Endothelial cell (in vitro differentiated cells): ENCODE results near the gene UBE2I. TPM values are rescaled to one million over a fixed set of nuclear protein-coding genes. Genes with fewer than 3 reads are reported as not detected.

Source experiments
- DNase-seq: peaks from one replicate; pipeline ENCODE4 v3.0.0; 2021; ENCODE audit warnings: low spot score
- H3K27ac Mint-ChIP-seq: one replicate; pipeline ENCODE4 v1.8.0; 2021; ENCODE audit warnings: mixed read lengths, inconsistent platforms; ENCODE audit not compliant: unreplicated experiment
- H3K27me3 Mint-ChIP-seq: one replicate; pipeline ENCODE4 v1.8.0; 2021; ENCODE audit warnings: mild to moderate bottlenecking, moderate library complexity, mixed read lengths, inconsistent platforms; ENCODE audit not compliant: unreplicated experiment
- H3K36me3 Mint-ChIP-seq: one replicate; pipeline ENCODE4 v1.8.0; 2021; ENCODE audit warnings: mild to moderate bottlenecking, low read depth, mixed read lengths, inconsistent platforms; ENCODE audit not compliant: unreplicated experiment
- H3K4me1 Mint-ChIP-seq: one replicate; pipeline ENCODE4 v1.8.0; 2021; ENCODE audit warnings: mild to moderate bottlenecking, mixed read lengths, inconsistent platforms; ENCODE audit not compliant: unreplicated experiment
- H3K4me3 Mint-ChIP-seq: one replicate; pipeline ENCODE4 v1.8.0; 2021; ENCODE audit warnings: mild to moderate bottlenecking, mixed read lengths, inconsistent platforms; ENCODE audit not compliant: unreplicated experiment
- H3K9me3 Mint-ChIP-seq: one replicate; pipeline ENCODE4 v1.8.0; 2021; ENCODE audit warnings: mixed read lengths, inconsistent platforms; ENCODE audit not compliant: unreplicated experiment
- total RNA-seq: library from RNA; stranded (reverse); fragmentation: NEBNext Ultra II Directional; extraction: Animal tissue kit (Norgen Biotek cat#: 25700); gene quantifications from one replicate; pipeline ENCODE4 v1.2.1, GENCODE V29; 2021; ENCODE audit not compliant: unreplicated experiment
- TF ChIP-seq, protein P1 (sequence below): fragments of 200-600 bp; sonication (generic); IDR thresholded peaks from one replicate; pipeline ENCODE4 v1.5.0; 2021; ENCODE audit warnings: antibody characterized with exemption; ENCODE audit not compliant: unreplicated experiment

The UBE2I gene
- total RNA-seq, 1 donor from 2014 or later: 167 TPM

DNA sequence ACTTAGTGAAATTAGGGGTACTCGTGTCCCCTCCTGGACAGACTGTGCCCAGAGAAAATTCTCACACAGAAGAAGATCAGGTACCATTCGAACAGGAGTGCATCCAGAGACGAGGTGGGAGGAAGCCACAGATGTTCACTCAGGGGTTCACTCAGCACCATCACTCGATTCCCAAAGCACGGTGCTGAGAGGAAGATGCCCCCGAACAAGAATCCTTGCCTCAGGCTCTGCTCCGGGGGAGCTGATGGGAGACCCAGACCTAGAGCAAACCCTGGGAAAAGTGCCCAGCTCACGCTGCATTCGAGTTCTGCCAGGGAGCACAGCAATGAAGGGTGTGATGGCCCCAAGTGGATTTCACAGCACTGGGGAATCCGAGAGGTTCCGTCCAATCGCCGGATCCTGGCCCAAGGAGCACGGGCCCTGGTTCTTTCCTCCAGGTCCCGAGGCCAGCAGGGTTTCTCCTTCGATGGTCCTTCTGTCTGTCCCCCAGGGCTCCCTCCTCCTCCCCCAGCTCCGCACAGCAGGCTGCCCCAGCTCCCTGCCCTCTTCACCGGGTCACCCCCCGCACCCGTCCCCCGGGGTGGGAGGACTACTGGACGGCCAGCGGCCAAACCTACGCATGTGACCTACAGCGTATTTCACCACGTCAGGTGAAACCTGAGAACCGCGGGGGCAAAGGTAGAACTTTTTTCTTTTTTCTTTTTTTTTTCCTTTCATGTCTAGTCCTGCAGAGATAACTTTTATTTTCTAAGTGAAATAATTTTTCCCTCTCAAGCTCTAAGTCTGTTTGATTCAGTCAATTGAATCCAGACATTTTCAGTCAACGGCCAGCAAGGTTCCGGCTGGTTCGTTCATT lies 10.2 kb upstream of the UBE2I start:
- H3K4me3 Mint-ChIP-seq: no peak overlapping the region
- TF ChIP-seq, protein P1, sequence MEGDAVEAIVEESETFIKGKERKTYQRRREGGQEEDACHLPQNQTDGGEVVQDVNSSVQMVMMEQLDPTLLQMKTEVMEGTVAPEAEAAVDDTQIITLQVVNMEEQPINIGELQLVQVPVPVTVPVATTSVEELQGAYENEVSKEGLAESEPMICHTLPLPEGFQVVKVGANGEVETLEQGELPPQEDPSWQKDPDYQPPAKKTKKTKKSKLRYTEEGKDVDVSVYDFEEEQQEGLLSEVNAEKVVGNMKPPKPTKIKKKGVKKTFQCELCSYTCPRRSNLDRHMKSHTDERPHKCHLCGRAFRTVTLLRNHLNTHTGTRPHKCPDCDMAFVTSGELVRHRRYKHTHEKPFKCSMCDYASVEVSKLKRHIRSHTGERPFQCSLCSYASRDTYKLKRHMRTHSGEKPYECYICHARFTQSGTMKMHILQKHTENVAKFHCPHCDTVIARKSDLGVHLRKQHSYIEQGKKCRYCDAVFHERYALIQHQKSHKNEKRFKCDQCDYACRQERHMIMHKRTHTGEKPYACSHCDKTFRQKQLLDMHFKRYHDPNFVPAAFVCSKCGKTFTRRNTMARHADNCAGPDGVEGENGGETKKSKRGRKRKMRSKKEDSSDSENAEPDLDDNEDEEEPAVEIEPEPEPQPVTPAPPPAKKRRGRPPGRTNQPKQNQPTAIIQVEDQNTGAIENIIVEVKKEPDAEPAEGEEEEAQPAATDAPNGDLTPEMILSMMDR: no peak
- H3K27ac Mint-ChIP-seq: no peak overlapping the region
- no peaks in the 10 kb centered on the region for H3K36me3 Mint-ChIP-seq
- H3K27me3 Mint-ChIP-seq: peaks cover 10% of the 10 kb centered on the region
- no peaks in the 10 kb centered on the region for H3K4me1 Mint-ChIP-seq
- no peaks in the 10 kb centered on the region for H3K9me3 Mint-ChIP-seq
- no peak for DNase-seq

DNA sequence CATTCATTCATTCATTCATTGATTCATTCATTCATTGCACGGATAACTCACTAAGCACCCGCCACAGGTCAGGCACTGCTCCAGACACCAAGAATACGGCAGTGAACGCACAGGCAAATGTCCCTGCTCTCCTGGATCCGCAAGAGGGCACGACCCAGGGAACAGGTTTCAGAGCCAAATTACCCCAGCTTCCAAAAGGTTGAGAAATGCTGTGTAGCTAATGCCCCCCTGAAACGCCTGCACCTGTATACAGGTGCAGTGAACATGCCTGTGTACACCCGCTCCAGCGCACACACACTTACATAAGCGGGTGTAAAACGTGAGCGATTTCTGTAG lies 9.6 kb upstream of the UBE2I start:
- TF ChIP-seq, protein P1: no peak
- H3K9me3 Mint-ChIP-seq: no peaks in the 10 kb centered on the region
- no peak for DNase-seq
- no peak overlapping the region for H3K27ac Mint-ChIP-seq
- H3K4me3 Mint-ChIP-seq: no peak overlapping the region
- H3K4me1 Mint-ChIP-seq: no peaks in the 10 kb centered on the region
- H3K27me3 Mint-ChIP-seq: peaks cover 8% of the 10 kb centered on the region
- H3K36me3 Mint-ChIP-seq: no peaks in the 10 kb centered on the region

DNA sequence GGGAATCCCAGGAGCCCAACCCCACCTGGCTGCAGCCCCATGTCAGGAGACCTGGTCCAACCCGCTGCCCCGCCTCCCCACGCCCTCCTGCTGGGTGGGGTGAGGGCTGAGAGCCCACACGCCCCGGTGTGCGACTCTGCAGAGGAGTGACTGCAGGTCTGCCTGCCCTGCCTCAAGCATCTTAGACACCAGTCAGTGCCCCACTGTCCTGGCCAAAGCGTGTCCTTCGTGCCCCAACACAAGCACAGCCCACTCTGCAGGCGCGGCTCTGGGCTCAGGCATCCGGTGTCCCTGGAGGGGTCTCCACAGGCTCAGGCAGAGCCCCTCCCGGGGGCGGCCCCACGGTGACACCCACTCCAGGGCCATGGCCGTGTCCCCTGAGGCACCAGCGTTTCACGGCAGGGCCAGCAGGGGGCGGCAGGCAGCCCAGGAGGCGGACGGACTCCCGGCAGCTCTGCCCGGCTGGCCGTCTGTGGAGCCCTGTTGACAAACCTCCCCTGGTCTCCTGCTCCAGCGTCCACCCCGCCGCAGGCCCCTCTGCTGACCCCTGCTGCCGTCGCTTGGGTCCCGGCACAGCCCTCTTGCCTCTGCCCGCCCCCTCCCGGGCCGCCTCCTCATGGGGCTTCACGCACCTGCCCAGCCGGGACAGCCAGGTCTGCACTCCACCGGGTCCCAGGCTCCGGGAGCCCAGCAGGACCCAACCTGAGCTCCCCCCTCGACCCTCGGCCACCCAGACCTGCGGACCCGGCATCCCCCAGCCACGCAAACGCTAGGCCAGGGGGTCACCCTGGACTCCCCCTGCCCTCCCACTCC lies 8.6 kb upstream of the UBE2I start:
- Mint-ChIP-seq H3K27ac (no peak overlapping the region), H3K9me3 (no peaks in the 10 kb centered on the region), H3K4me3 (no peak overlapping the region), H3K27me3 (peaks cover 8% of the 10 kb centered on the region), H3K36me3 (no peaks in the 10 kb centered on the region), H3K4me1 (no peaks in the 10 kb centered on the region)
- TF ChIP-seq, protein P1: peak; percentile 86
- peak; percentile 93 for DNase-seq

DNA sequence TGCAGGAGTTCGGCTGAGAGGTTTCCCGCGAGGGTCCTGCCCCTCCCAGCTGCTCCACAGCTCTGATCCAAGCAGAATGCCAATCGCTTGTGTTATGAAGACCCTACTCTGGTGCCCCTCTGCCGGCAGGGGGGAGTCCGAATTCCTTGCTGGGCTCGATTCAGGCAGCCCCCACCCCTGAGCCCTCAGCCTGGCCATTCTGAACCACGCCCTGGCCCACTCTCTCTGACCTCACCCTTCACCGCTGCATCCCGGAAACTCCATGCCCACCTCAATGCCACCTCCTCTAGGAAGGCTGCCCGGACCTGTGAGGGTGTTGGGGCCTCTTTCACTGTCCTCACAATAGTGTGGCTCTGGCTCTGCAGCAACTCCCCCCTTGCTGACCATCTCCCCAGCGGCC lies 7.9 kb upstream of the UBE2I start:
- H3K4me1 Mint-ChIP-seq: no peaks in the 10 kb centered on the region
- peaks cover 8% of the 10 kb centered on the region for H3K27me3 Mint-ChIP-seq
- DNase-seq: no peak
- H3K36me3 Mint-ChIP-seq: no peaks in the 10 kb centered on the region
- H3K9me3 Mint-ChIP-seq: no peaks in the 10 kb centered on the region
- no peak overlapping the region for H3K4me3 Mint-ChIP-seq
- TF ChIP-seq, protein P1: no peak
- H3K27ac Mint-ChIP-seq: no peak overlapping the region

DNA sequence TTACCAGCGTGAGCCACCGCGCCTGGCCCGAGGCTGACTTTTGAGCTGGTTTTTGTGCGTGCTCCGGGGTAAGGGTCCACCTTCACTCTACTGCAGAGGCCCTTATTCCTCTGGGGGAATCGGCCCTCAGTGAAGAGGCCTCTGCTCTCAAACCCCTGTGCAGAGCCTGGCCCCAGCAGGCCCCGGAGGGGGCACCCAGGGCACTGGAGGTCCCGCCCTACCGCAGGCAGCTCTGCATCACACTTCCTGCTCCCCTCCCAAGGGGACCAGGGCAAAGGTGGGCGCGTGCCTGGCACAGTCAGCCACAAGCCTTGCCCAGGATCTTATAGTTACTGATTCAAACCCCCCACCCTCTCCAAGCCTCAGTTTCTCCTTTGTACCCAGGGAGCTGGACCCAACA lies 3.6 kb upstream of the UBE2I start:
- H3K27me3 Mint-ChIP-seq: peaks cover 9% of the 10 kb centered on the region
- TF ChIP-seq, protein P1: no peak
- no peak for DNase-seq
- no peak overlapping the region for H3K4me3 Mint-ChIP-seq
- no peak overlapping the region for H3K27ac Mint-ChIP-seq
- H3K9me3 Mint-ChIP-seq: no peaks in the 10 kb centered on the region
- peaks cover 5% of the 10 kb centered on the region for H3K36me3 Mint-ChIP-seq
- peaks cover 8% of the 10 kb centered on the region for H3K4me1 Mint-ChIP-seq
